Tibial artery (tissue), 4 donors: Measurements from ENCODE around the gene PCDH17.

ENCODE experiments used
- DNase-seq, 2 donors: peaks; one replicate each; pipeline ENCODE4 v3.0.0-alpha.2; 2019
- H3K27ac ChIP-seq, 2 donors: fragments of 200-600 bp; sonication (generic) in 1 of 2; 1 replicate in 1 of 2; 2 replicates in 1 of 2; pipeline ENCODE4 v1.5.1; 2018 to 2019; ENCODE audit warnings: mild to moderate bottlenecking in 1 of 2
- H3K27me3 ChIP-seq, 2 donors: fragments of 200-600 bp; sonication (generic) in 1 of 2; one replicate each; pipeline versions ENCODE4 v1.5.1 to v1.6.0; 2016 to 2019
- H3K36me3 ChIP-seq, 3 donors: fragments of 200-600 bp; sonication (generic) in 2 of 3; one replicate each; pipeline ENCODE4 v1.5.1; 2016 to 2019; ENCODE audit warnings: mild to moderate bottlenecking in 2 of 3
- H3K4me1 ChIP-seq, 4 donors: fragments of 200-600 bp; sonication (generic) in 2 of 4; 1 replicate in 3 of 4; 2 replicates in 1 of 4; pipeline ENCODE4 v1.5.1; 2016 to 2019
- H3K4me3 ChIP-seq, 2 donors: fragments of 200-600 bp; sonication (generic) in 1 of 2; 1 replicate in 1 of 2; 2 replicates in 1 of 2; pipeline ENCODE4 v1.5.1; 2018 to 2019; ENCODE audit warnings: mild to moderate bottlenecking in 2 of 2
- H3K9me3 ChIP-seq, 3 donors: fragments of 200-600 bp; sonication (generic) in 1 of 3; one replicate each; pipeline ENCODE4 v1.5.1; 2016 to 2019
- CTCF ChIP-seq, 2 experiments: fragments of 200-600 bp in 1 of 2; fragments of 450-650 bp in 1 of 2; IDR thresholded peaks; one replicate each; pipeline ENCODE4 v1.5.1; 2017 to 2019; ENCODE audit warnings: antibody characterized with exemption in 2 of 2, mild to moderate bottlenecking in 1 of 2, moderate library complexity in 1 of 2
- intact Hi-C: fragments of 100-400 bp; cut with DNase I; formaldehyde crosslinking; loops from one replicate; pipeline ENCODE4 v1.15.0; 2023; ENCODE audit warnings: low total_unique reads

The PCDH17 gene

DNA sequence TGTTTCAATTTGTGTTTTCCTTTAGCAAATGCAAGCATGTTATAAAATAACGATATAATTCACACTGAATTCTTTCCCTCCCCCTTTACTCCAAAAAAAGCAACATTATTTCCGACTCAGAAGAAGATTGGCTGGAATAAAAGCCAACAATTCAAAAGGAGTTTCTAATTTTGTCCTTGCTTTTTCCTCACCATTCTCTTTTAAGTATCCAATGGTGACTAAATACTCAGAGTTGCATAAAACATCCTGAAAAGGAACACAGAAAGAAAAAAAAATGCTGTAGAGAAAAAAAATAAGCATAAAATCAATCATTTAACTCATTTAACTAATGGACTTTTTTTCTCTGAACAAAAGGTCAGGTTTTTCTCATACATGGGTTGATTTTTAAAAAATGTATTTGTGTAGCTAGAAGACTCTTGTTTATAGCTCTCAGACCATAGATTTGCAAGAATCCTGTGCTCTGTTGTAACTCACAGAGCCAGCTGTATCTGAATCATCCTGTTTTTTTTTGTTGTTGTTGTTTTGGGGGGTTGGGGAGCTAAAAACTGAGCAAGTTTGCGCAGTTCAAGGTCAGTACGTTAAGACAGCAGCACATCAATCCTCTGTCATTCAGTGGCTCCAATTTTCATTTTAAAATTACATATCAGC is 108.1 kb downstream of the PCDH17 start:
- no peak for TF ChIP-seq CTCF (IDR thresholded peaks at IDR 0.05)
- Histone ChIP-seq H3K36me3 (no peaks in the 10 kb centered on the region), H3K4me1 (no peaks in the 10 kb centered on the region), H3K27ac (no peak overlapping the region), H3K27me3 (no peaks in the 10 kb centered on the region), H3K9me3 (no peaks in the 10 kb centered on the region), H3K4me3 (no peak overlapping the region)
- DNase-seq = no peak
- intact Hi-C loops = no loop called here

- Histone ChIP-seq H3K27ac (no peak overlapping the region), H3K4me3 (no peak overlapping the region), H3K9me3 (no peaks in the 10 kb centered on the region), H3K36me3 (no peaks in the 10 kb centered on the region), H3K4me1 (no peaks in the 10 kb centered on the region), H3K27me3 (no peaks in the 10 kb centered on the region)
- intact Hi-C loops = no loop called here
- DNase-seq = no peak
- no peak for TF ChIP-seq CTCF (IDR thresholded peaks at IDR 0.05)
Measured at GRCh38 chr13:57740719-57741118, 109.2 kb downstream of the PCDH17 start.

- H3K4me3 ChIP-seq = no peak overlapping the region
- H3K9me3 ChIP-seq = no peaks in the 10 kb centered on the region
- no peaks in the 10 kb centered on the region for H3K4me1 ChIP-seq
- H3K36me3 ChIP-seq = no peaks in the 10 kb centered on the region
- DNase-seq = no peak
- H3K27me3 ChIP-seq = no peaks in the 10 kb centered on the region
- no peak for TF ChIP-seq CTCF (IDR thresholded peaks at IDR 0.05)
- H3K27ac ChIP-seq = no peak overlapping the region
- intact Hi-C loops = no loop called here
Measured at GRCh38 chr13:57748096-57748495, 116.6 kb downstream of the PCDH17 start.

DNA sequence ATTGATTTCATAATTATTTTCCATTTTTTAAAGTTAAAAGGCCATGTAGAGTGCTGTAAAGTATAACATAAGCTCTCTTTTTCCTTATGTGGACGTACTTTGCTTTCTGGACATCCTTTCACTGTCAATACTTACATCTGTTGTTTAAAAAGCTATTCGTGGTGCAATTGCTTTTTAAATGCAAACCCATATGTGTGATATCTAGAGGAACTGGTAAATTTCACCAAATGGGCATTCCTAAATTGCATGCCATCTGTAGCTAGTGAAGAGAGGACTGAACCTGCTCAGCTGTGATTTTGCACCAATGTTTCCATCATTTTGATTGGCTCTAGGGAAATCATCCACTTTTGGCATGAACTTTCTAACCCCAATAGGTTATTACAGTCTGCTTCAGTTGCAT is 129.4 kb downstream of the PCDH17 start:
- intact Hi-C loops = no loop called here
- Histone ChIP-seq H3K36me3 (no peaks in the 10 kb centered on the region), H3K4me3 (no peak overlapping the region), H3K9me3 (no peaks in the 10 kb centered on the region), H3K27me3 (no peaks in the 10 kb centered on the region), H3K27ac (no peak overlapping the region), H3K4me1 (no peaks in the 10 kb centered on the region)
- TF ChIP-seq CTCF (IDR thresholded peaks at IDR 0.05) = no peak
- no peak for DNase-seq

GRCh38 chr13:57763689-57764088 is 132.1 kb downstream of the PCDH17 start:
- TF ChIP-seq CTCF (IDR thresholded peaks at IDR 0.05) = no peak
- Histone ChIP-seq H3K27ac (no peak overlapping the region), H3K36me3 (no peaks in the 10 kb centered on the region), H3K9me3 (no peaks in the 10 kb centered on the region), H3K4me1 (no peaks in the 10 kb centered on the region), H3K27me3 (no peaks in the 10 kb centered on the region), H3K4me3 (no peak overlapping the region)
- no peak for DNase-seq
- intact Hi-C loops = no loop called here
